Suprapubic skin (tissue), 3 donors: ENCODE data around the gene NEGR1.

Experiments
- CTCF ChIP-seq, 2 donors: fragments of 200-600 bp in 1 of 2; fragments of 450-650 bp in 1 of 2; sonication (generic) in 1 of 2; IDR thresholded peaks; one replicate each; pipeline ENCODE4 v1.5.1; 2016 to 2019; ENCODE audit warnings: antibody characterized with exemption in 2 of 2, mild to moderate bottlenecking in 1 of 2, moderate library complexity in 1 of 2
- POLR2A ChIP-seq, 2 donors: fragments of 450-650 bp; IDR thresholded peaks; one replicate each; pipeline ENCODE4 v1.6.1; 2017; ENCODE audit warnings: antibody characterized with exemption in 2 of 2, mild to moderate bottlenecking in 2 of 2, moderate library complexity in 2 of 2

GRCh38 chr1:71630073-71630472, 652.3 kb downstream of the NEGR1 start:
- TF ChIP-seq CTCF (IDR thresholded peaks at IDR 0.05), result no peak
- TF ChIP-seq POLR2A (IDR thresholded peaks at IDR 0.05), result no peak
